OCI-LY7 (cell line): ENCODE data around the gene FLACC1. TPM values are rescaled to one million over a fixed set of nuclear protein-coding genes. Genes with fewer than 3 reads are reported as not detected.

Source experiments
- BruUV-seq: library from RNA; stranded (reverse); fragments of 400-500 nt; replicated peaks from 2 replicates; lab custom pipeline; 2021; lab: Mats Ljungman, UMichigan
- CTCF ChIA-PET: fragments of 300-600 bp; sonication (Branson Sonifier 250); formaldehyde crosslinking; loops from one replicate; lab custom pipeline; 2022; ENCODE audit warnings: antibody characterized with exemption; ENCODE audit not compliant: unreplicated experiment; lab: Charles Lee
- POLR2A ChIA-PET: fragments of 300-600 bp; sonication (Branson Sonifier 250); formaldehyde crosslinking; loops from one replicate; lab custom pipeline; 2022; ENCODE audit warnings: antibody characterized with exemption; lab: Charles Lee
- DNase-seq: peaks from one replicate; pipeline ENCODE4 v3.0.0-alpha.2; 2015; ENCODE audit warnings: low spot score
- H2AFZ ChIP-seq: fragments of 200-600 bp; sonication (generic), shearing (Covaris generic); 2 replicates; pipeline ENCODE4 v1.6.1; 2014; ENCODE audit warnings: mild to moderate bottlenecking, antibody characterized with exemption, low read length, moderate library complexity
- H3K27ac ChIP-seq: fragments of 200-600 bp; sonication (generic); 2 replicates; pipeline ENCODE4 v1.5.1; 2014; ENCODE audit warnings: mixed run types, low read depth, mild to moderate bottlenecking, moderate library complexity, low read length, inconsistent platforms; ENCODE audit not compliant: poor library complexity, severe bottlenecking
- H3K36me3 ChIP-seq: fragments of 200-600 bp; sonication (generic); 2 replicates; pipeline ENCODE4 v1.6.1; 2014; ENCODE audit warnings: mild to moderate bottlenecking, antibody characterized with exemption, low read length, moderate library complexity, mixed read lengths; ENCODE audit not compliant: insufficient read depth
- H3K4me1 ChIP-seq: fragments of 200-600 bp; sonication (generic); 2 replicates; pipeline ENCODE4 v1.5.1; 2014; ENCODE audit warnings: mild to moderate bottlenecking, low read length; ENCODE audit not compliant: insufficient read depth, poor library complexity, severe bottlenecking
- H3K4me2 ChIP-seq: fragments of 200-600 bp; sonication (generic); 2 replicates; pipeline ENCODE4 v1.6.1; 2014; ENCODE audit warnings: mild to moderate bottlenecking, low read length
- H3K4me3 ChIP-seq: fragments of 200-600 bp; sonication (generic); 2 replicates; pipeline ENCODE4 v1.5.1; 2014; ENCODE audit warnings: mild to moderate bottlenecking, low read depth, low read length; ENCODE audit not compliant: poor library complexity, severe bottlenecking
- H3K79me2 ChIP-seq: fragments of 200-600 bp; sonication (generic); 2 replicates; pipeline ENCODE4 v1.6.1; 2016; ENCODE audit warnings: low read depth, mild to moderate bottlenecking, low read length, moderate library complexity, mixed read lengths; ENCODE audit not compliant: insufficient read depth
- H3K9me2 ChIP-seq: fragments of 200-600 bp; sonication (generic); 2 replicates; pipeline ENCODE4 v1.6.1; 2016; ENCODE audit warnings: mild to moderate bottlenecking, low read length, mixed read lengths; ENCODE audit not compliant: insufficient read depth
- H3K9me3 ChIP-seq: fragments of 200-600 bp; sonication (generic); 2 replicates; pipeline ENCODE4 v1.6.1; 2014; ENCODE audit warnings: mild to moderate bottlenecking, mixed run types, low read length, mixed read lengths
- H4K20me1 ChIP-seq: fragments of 200-600 bp; sonication (generic); 2 replicates; pipeline ENCODE4 v1.6.1; 2014; ENCODE audit warnings: mild to moderate bottlenecking, antibody characterized with exemption, low read length, moderate library complexity, mixed read lengths; ENCODE audit not compliant: insufficient read depth
- EZH2phosphoT487 ChIP-seq: fragments of 200-600 bp; sonication (generic); IDR thresholded peaks from 2 replicates; pipeline ENCODE4 v1.6.1; 2018; ENCODE audit warnings: low read depth, borderline replicate concordance, mild to moderate bottlenecking, mixed run types, antibody characterized with exemption, low read length, moderate library complexity, mixed read lengths
- intact Hi-C: fragments of 100-400 bp; cut with micrococcal nuclease; formaldehyde crosslinking; loops from one replicate; pipeline ENCODE4 v1.10.0; 2022; ENCODE audit not compliant: unreplicated experiment
- total RNA-seq, 2 experiments: library from RNA; depleted of rRNA in 1 of 2; stranded (reverse); fragments of >200 nt in 1 of 2; shearing (Covaris generic) in 1 of 2; gene quantifications; 2 replicates each; pipeline ENCODE4 v1.2.3, GENCODE V29; 2014 to 2022
- TF ChIP-seq, protein P1 (sequence below): fragments of 200-600 bp; sonication (generic); conservative IDR thresholded peaks from 2 replicates; pipeline ENCODE4 v1.5.1; 2014; ENCODE audit warnings: mild to moderate bottlenecking, antibody characterized with exemption, low read length, moderate library complexity, mixed read lengths

FLACC1 gene
- total RNA-seq, 2 experiments from 2014 or later: 1.2 TPM; not detected in 1

DNA sequence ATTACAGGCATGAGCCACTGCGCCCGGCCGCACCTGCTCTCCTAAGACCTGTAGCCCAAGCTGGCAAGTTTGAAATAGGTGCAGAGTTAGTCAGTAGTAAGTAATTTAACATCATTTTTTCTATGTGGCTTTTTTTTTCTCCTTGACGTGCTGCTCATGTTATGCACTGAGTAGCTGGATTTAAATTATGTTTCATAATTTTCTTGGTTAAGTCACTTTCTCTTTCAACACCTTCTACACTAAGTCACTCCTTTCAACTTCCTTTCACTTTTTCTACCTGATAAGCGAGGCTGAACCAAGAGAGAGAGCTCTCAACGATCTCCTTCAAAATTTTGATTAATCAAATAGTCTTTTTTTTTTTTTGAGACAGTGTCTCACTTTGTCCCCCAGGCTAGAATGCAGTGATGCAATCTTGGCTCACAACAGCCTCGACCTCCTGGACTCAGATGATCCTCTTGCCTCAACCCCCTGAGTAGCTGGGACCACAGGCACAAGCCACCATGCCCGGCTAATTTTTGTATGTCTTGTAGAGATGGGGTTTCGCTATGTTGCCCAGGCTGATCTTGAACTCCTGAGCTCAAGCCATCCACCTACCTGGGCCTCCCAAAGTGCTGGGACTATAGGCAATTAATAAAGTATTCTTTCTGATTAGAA is 83.7 kb downstream of the FLACC1 start:
- intact Hi-C loops: no loop called here
- CTCF ChIA-PET: no interaction called here
- no peaks in the 10 kb centered on the region for H4K20me1 ChIP-seq

DNA sequence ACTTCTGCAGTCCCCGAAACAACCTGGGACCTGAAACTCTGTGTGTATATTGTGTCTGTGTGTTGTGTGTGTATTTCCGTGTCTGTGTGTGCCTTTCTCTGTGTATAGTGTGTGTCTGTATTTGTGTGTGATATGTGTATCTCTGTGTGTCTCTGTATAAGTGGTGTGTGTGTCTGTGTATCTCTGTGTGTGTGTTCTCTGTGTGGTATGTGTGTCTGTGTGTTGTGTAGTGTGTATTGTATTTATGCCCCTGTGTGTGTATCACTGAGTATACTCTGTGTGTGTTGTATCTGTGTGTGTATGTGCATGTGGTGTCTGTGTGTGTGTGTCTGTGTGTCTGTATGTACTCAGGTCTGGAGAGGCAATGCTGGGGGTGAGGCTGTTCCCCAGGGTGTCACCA is 85.2 kb downstream of the FLACC1 start:
- intact Hi-C loops: no loop called here
- no TSS peak for BruUV-seq
- TF ChIP-seq EZH2phosphoT487: no peak
- TF ChIP-seq, protein P1, sequence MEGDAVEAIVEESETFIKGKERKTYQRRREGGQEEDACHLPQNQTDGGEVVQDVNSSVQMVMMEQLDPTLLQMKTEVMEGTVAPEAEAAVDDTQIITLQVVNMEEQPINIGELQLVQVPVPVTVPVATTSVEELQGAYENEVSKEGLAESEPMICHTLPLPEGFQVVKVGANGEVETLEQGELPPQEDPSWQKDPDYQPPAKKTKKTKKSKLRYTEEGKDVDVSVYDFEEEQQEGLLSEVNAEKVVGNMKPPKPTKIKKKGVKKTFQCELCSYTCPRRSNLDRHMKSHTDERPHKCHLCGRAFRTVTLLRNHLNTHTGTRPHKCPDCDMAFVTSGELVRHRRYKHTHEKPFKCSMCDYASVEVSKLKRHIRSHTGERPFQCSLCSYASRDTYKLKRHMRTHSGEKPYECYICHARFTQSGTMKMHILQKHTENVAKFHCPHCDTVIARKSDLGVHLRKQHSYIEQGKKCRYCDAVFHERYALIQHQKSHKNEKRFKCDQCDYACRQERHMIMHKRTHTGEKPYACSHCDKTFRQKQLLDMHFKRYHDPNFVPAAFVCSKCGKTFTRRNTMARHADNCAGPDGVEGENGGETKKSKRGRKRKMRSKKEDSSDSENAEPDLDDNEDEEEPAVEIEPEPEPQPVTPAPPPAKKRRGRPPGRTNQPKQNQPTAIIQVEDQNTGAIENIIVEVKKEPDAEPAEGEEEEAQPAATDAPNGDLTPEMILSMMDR: no peak
- Histone ChIP-seq H3K9me2 (no peaks in the 10 kb centered on the region), H3K9me3 (no peaks in the 10 kb centered on the region), H2AFZ (no peak overlapping the region), H3K36me3 (peaks cover 93% of the 10 kb centered on the region), H3K4me1 (no peaks in the 10 kb centered on the region), H3K27ac (no peak overlapping the region), H4K20me1 (no peaks in the 10 kb centered on the region), H3K4me2 (no peak overlapping the region), H3K79me2 (no peaks in the 10 kb centered on the region), H3K4me3 (no peak overlapping the region)
- no peak for DNase-seq
- ChIA-PET CTCF (no interaction called here), POLR2A (no interaction called here)

More for the DNA sequence above, 83.7 kb downstream of the FLACC1 start:
- H3K4me2 ChIP-seq: no peak overlapping the region
- DNase-seq: no peak
- H3K36me3 ChIP-seq: peaks cover 93% of the 10 kb centered on the region
- POLR2A ChIA-PET: interaction anchor here (0.6 to 1.1 kb wide), 7 partner anchors 41 to 1861 kb away, joined by 3 to 4 read pairs (median 3); no protein-coding TSS in a partner anchor
- no peak for TF ChIP-seq EZH2phosphoT487
- TF ChIP-seq, protein P1: no peak
- H3K9me2 ChIP-seq: no peaks in the 10 kb centered on the region
- no peak overlapping the region for H3K27ac ChIP-seq
- no peak overlapping the region for H2AFZ ChIP-seq
- H3K4me3 ChIP-seq: no peak overlapping the region
- no TSS peak for BruUV-seq
- H3K9me3 ChIP-seq: no peaks in the 10 kb centered on the region
- no peaks in the 10 kb centered on the region for H3K4me1 ChIP-seq
- no peaks in the 10 kb centered on the region for H3K79me2 ChIP-seq
